Stomach (tissue), 4 donors: ENCODE data around the gene FBP2.
"Not testable (repeated sequence)": the region's sequence is repeated elsewhere in the genome, so short reads cannot be mapped to it uniquely, and the experiment has no call there.

Experiments used
- EP300 ChIP-seq: sonication (generic); formaldehyde crosslinking; IDR thresholded peaks from one replicate; pipeline ENCODE4 v1.6.1; 2017; ENCODE audit warnings: antibody characterized with exemption
- POLR2A ChIP-seq, 4 donors: fragments of 450-650 bp; IDR thresholded peaks; one replicate each; pipeline ENCODE4 v1.6.1; 2016; ENCODE audit warnings: antibody characterized with exemption in 4 of 4, control low read depth in 2 of 4, mild to moderate bottlenecking in 1 of 4, moderate library complexity in 1 of 4
- POLR2AphosphoS5 ChIP-seq, 3 donors: sonication (generic); formaldehyde crosslinking; IDR thresholded peaks; one replicate each; pipeline ENCODE4 v1.6.1; 2016; ENCODE audit warnings: antibody characterized with exemption in 3 of 3
- TF ChIP-seq, protein P1 (sequence below), 7 experiments: fragments of 450-650 bp in 4 of 7; fragments of 200-600 bp in 3 of 7; sonication (generic) in 3 of 7; IDR thresholded peaks; one replicate each; pipeline ENCODE4 v1.5.1; 2016 to 2019; ENCODE audit warnings: antibody characterized with exemption in 7 of 7, control low read depth in 2 of 7, mild to moderate bottlenecking in 1 of 7

DNA sequence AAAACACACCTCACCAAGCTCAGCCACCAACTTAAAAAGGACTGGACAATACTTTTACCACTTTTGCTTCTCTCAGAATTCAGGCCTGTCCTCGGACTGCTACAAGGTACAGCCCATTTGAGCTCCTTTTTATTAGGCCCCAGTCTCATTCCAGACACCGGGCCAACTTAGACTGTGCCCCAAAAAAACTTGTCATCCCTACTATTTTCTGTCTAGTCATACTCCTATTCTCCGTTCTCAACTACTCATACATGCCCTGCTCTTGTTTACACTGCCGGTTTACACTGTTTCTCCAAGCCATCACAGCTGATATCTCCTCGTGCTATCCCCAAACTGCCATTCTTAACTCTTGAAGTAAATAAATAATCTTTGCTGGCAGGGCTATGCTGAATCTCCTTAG lies 49.3 kb downstream of the FBP2 start:
- not testable (repeated sequence) for TF ChIP-seq POLR2A (IDR thresholded peaks at IDR 0.05); EP300; POLR2AphosphoS5 (IDR thresholded peaks at IDR 0.05)
- TF ChIP-seq, protein P1, sequence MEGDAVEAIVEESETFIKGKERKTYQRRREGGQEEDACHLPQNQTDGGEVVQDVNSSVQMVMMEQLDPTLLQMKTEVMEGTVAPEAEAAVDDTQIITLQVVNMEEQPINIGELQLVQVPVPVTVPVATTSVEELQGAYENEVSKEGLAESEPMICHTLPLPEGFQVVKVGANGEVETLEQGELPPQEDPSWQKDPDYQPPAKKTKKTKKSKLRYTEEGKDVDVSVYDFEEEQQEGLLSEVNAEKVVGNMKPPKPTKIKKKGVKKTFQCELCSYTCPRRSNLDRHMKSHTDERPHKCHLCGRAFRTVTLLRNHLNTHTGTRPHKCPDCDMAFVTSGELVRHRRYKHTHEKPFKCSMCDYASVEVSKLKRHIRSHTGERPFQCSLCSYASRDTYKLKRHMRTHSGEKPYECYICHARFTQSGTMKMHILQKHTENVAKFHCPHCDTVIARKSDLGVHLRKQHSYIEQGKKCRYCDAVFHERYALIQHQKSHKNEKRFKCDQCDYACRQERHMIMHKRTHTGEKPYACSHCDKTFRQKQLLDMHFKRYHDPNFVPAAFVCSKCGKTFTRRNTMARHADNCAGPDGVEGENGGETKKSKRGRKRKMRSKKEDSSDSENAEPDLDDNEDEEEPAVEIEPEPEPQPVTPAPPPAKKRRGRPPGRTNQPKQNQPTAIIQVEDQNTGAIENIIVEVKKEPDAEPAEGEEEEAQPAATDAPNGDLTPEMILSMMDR (IDR thresholded peaks at IDR 0.05): not testable (repeated sequence)
